Stimulated activated CD4-positive, alpha-beta T cell treated with anti-CD3 and anti-CD28 coated beads, Interleukin-2, amount 100 ng/mL, for 24 hours (primary cell): ENCODE results near the gene IGFL4.

Source experiments
- DNase-seq, 2 donors: peaks; one replicate each; pipeline ENCODE4 v3.0.0-alpha.2; 2020

The IGFL4 gene

GRCh38 chr19:46060012-46060411 is 19.2 kb upstream of the IGFL4 start:
- no peak for DNase-seq

DNA sequence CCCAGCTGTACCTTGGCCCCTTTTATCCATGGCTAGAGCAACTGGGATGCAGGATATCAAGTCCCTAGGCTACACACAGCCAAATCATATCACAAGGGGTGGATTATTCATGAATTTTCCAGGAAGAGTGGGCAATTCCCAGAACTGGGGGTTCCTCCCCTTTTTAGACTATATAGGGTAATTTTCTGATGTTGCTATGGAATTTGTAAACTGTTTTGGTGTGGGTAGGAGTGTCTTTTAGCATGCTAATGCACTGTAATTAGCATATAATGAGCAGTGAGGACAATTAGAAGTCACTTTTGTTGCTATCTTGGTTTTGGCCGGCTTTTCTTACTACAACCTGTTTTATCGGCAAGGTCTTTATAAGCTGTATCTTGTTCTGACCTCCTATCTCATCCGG is 18.0 kb upstream of the IGFL4 start:
- DNase-seq = no peak

DNA sequence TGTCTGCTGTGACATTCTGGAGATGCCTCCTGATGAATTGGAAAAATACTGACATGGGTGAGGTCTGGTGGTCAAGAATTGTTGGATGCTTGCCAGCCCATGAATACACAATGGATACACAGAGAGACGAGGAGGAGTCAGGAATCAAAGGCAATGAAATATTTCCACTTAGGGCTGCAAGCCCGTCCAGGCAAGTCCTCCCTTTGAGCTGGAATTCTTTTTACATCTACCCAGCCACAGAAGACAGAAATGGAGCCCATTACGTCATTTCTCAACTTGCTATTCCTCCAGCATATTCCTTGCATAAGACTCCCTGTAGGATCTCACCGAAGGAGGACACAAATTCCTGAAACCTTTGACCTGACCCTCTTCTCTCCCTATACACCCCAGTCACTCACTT is 15.7 kb upstream of the IGFL4 start:
- no peak for DNase-seq

DNA sequence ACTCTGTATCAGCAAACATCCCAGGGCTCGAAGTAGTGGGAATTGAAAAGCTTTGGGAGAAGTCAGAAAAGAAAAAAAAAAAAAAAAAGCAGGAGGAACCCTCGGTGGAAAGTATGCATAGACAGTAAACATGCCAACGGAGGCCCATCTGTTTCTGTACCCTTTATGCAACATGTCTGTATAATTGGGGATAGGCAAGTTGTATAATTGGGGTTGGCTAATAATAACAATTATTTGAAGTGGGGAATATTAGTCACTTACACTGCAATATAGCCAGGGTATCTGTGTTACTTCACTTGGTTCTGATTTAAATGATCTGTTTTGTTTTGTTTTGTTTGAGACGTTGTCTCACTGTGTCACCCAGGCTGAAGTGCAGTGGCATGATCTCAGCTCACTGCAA is 12.1 kb upstream of the IGFL4 start:
- DNase-seq = no peak

- DNase-seq = peak in 1 of 2 donors; percentile 16
Observed at GRCh38 chr19:46049597-46049996, 8.8 kb upstream of the IGFL4 start.

DNA sequence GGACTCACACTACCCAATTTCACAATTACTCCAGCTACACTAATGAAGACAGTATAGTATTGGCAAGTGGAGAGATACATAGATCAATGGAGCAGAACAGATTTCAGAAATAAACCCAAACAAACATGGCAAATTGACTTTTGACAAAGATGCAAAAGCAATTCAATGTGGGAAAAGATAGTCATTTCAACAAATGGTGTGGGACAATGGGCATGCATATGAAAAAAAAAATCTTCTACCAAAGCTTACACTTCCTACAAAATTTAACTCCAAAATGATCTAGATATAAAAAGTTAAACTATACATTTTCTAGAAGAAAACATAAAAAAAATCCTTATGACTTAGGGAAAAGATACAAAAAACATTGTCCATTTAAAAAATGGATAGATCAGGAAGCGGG is 2.7 kb upstream of the IGFL4 start:
- no peak for DNase-seq

GRCh38 chr19:46042252-46042883 is 1.6 kb upstream of the IGFL4 start:
- DNase-seq = no peak

DNA sequence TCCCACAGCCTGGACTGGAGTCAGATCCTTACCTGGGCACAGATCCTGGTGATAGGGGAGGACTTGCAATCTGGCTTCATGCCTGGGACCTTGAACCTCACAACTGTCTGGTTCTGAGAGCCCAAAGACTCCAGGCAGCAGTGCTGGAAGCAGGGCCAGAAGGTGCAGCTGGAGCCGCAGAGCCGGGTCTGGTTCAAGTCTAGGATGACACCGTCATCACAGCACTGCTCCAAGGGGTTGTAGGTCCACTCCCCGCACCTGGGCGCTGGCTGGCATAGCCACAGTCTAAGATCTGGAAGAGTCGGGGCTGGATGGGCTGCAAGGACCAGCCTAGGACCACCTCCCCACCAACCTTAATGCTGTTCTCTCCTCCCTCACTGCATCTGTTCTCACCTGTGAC is 677 bp downstream of the IGFL4 start:
- DNase-seq = no peak

DNA sequence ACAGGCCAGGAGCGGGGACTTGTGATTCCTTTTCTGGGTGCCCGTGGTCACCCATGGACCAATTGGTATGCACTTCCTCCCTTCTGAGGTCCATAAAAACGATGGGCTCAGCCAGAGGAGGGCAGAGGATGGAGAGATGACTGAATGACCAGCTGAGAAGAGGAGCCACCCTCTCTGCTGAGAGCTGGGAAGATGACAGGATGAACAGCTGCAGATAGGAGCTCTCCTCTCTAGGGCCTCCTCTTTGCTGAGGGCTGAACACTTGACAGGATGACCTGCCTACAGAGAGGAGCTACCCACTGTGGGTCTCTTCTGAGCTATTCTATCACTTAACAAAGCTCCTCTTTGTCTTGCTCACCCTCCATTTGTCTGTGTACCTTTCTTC is 4.1 kb downstream of the IGFL4 start:
- DNase-seq = no peak

- DNase-seq = no peak
Observed at GRCh38 chr19:46035986-46036743, 4.6 kb downstream of the IGFL4 start.

DNA sequence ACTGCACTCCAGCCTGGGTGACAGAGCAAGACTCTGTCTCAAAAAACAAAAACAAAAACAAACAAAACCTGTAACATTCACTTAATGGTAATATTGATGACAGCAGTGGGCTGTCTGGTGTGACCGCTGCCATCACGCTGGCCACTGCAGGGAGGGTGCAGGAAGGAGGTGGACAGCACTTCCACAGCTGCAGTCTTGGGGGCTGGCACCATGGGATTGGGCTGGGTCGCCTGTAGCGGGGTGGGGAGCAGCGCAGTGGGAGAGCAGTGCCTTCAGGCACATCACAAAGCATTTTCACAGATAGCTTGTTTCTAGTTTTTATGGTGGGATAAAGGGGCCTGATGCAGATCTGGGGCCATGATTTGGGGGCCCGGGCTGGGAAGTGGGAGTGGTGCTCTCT is 5.3 kb downstream of the IGFL4 start:
- DNase-seq = no peak

- no peak for DNase-seq
Observed at GRCh38 chr19:46033401-46033800, 7.4 kb downstream of the IGFL4 start.

GRCh38 chr19:46032597-46033025 is 8.2 kb downstream of the IGFL4 start:
- no peak for DNase-seq

GRCh38 chr19:46031781-46032596 is 8.8 kb downstream of the IGFL4 start:
- DNase-seq = no peak

- no peak for DNase-seq
Observed at GRCh38 chr19:46030812-46031550, 9.8 kb downstream of the IGFL4 start.

DNA sequence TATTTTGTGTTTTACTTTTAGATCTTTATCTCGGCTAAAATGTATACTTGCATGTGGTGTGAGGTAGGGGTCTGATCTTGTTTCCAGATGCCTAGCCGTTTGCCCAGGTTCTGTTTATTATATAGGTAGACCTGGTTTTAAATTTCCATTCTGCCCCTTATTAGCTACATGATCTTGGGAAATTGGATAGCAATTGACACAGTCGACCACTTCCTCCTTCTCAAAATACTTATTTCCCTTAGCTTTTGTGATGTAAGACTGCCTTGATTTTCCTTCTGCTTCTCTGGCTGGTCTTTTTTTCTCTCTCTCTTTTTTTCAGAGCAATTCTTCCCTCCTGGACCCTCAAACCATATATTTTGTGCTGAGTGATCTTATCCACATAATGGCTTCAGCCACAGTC is 15.0 kb downstream of the IGFL4 start:
- DNase-seq = no peak

DNA sequence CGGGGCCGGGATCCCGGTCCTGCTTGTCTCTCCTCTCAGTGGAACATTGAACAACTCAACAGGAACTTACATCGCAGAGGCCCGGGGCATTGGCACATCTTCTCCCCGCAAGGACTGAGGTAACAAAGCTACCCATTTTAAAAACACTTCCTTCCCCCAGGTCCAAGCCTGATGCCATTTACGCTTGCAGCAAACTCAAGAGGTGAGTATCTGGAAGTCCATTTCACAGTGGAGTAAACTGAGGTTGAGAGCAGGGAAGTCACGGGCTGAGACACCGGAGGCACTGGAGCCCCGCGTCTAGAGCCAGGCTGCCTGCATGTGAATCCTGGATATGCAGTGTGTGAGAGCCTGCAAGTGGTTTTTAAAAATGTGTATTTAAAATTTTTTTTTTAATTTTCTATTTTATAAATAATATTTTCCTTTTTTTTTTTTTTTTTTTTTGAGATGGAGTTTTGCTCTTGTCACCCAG is 17.5 kb downstream of the IGFL4 start:
- no peak for DNase-seq

GRCh38 chr19:46022431-46023310 is 18.1 kb downstream of the IGFL4 start, which contains the start of gene PGLYRP1:
TSS of gene PGLYRP1 (minus strand) at chr19:46023053. CDS start at chr19:46023021, 32 bp downstream.
- DNase-seq = no peak

GRCh38 chr19:46022061-46022430 is 18.8 kb downstream of the IGFL4 start:
- no peak for DNase-seq

GRCh38 chr19:46021531-46022041 is 19.2 kb downstream of the IGFL4 start:
- no peak for DNase-seq

- no peak for DNase-seq
Observed at GRCh38 chr19:46020819-46021125, 20.0 kb downstream of the IGFL4 start.

- DNase-seq = no peak
Observed at GRCh38 chr19:46019270-46019669, 21.5 kb downstream of the IGFL4 start.
